Measurements from ENCODE around the gene UPF1.

UPF1 gene

DNA sequence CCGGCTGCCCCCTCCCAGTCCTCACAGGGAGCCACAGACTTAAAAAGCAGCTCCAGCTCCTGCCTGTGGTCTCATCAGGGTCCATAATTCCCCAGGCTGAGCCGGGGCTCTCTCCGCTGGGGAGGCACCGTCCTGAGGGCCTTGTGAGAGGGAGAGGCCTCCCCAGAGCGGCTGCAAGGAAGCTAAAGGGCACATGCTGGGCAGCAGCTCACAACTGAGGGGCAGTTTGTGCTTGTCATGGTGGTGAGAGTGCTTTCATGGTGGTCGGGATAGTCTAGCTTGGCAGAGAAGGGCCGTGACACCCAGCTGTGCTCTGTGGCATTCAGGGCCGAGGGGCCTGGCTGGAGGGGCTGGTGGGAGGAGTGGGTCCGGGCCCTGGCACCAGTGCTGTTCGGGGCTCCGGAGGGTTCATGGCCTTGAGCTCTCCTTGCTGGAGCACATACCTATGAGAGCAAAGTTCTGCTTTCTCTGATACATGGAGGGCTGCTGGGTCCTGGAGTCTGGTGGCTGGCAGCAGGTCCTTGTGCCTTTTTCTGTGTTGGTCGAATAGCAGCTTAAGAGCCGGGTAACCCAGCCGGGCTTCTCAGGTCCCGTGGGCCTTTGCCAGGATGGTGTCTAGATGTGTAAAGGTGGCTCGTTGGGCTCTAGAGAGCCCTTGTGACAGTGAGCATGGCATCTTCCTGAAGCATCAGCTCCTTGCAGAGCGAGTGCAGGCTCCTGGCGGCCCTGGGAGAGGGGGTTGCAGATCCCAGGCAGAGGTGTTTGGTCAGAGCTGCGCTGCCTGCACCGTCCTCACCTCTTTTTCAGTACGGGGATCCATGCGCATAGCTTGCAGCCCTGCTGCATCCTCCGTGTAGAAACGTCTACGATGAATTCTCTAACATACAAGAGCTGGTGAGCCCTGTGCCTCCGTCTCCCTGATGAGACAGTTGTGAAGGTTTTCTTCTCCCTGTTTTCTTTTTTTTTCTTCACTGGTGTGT is 8.8 kb downstream of the UPF1 start:
- no peaks in the 10 kb centered on the region for H3K9me3 Mint-ChIP-seq
- peaks cover 45% of the 10 kb centered on the region for H3K4me1 Mint-ChIP-seq
- no peak overlapping the region for H3K27ac Mint-ChIP-seq
- TF ChIP-seq CTCF (IDR thresholded peaks at IDR 0.05; ENCODE audit: unreplicated experiment in 3 of 3): no peak
- H3K4me3 Mint-ChIP-seq: no peak overlapping the region
- H3K27me3 Mint-ChIP-seq (ENCODE audit: low read depth): no peaks in the 10 kb centered on the region
- H3K36me3 Mint-ChIP-seq (ENCODE audit: low read depth): peaks cover 20% of the 10 kb centered on the region

- no peak for TF ChIP-seq CTCF (IDR thresholded peaks at IDR 0.05; ENCODE audit: unreplicated experiment in 3 of 3)
- Mint-ChIP-seq H3K27me3 (ENCODE audit: low read depth) (no peaks in the 10 kb centered on the region), H3K36me3 (ENCODE audit: low read depth) (peaks cover 13% of the 10 kb centered on the region), H3K4me1 (peaks cover 47% of the 10 kb centered on the region), H3K9me3 (no peaks in the 10 kb centered on the region), H3K4me3 (no peak overlapping the region), H3K27ac (no peak overlapping the region)
Observed at GRCh38 chr19:18841400-18841799, 9.6 kb downstream of the UPF1 start.

- Mint-ChIP-seq H3K4me1 (peaks cover 53% of the 10 kb centered on the region), H3K27me3 (ENCODE audit: low read depth) (no peaks in the 10 kb centered on the region), H3K36me3 (ENCODE audit: low read depth) (peaks cover 13% of the 10 kb centered on the region), H3K9me3 (no peaks in the 10 kb centered on the region), H3K4me3 (no peak overlapping the region), H3K27ac (peak overlapping the region in 2 of 3 experiments; percentile 2 to 14)
- TF ChIP-seq CTCF (IDR thresholded peaks at IDR 0.05; ENCODE audit: unreplicated experiment in 3 of 3): no peak
Observed at GRCh38 chr19:18842166-18842565, 10.4 kb downstream of the UPF1 start.

GRCh38 chr19:18843960-18844359 is 12.2 kb downstream of the UPF1 start:
- TF ChIP-seq CTCF (IDR thresholded peaks at IDR 0.05; ENCODE audit: unreplicated experiment in 3 of 3): no peak
- peaks cover 60% of the 10 kb centered on the region for H3K4me1 Mint-ChIP-seq
- no peaks in the 10 kb centered on the region for H3K9me3 Mint-ChIP-seq
- H3K4me3 Mint-ChIP-seq: no peak overlapping the region
- H3K27ac Mint-ChIP-seq: no peak overlapping the region
- no peaks in the 10 kb centered on the region for H3K27me3 Mint-ChIP-seq (ENCODE audit: low read depth)
- H3K36me3 Mint-ChIP-seq (ENCODE audit: low read depth): peaks cover 4% of the 10 kb centered on the region

DNA sequence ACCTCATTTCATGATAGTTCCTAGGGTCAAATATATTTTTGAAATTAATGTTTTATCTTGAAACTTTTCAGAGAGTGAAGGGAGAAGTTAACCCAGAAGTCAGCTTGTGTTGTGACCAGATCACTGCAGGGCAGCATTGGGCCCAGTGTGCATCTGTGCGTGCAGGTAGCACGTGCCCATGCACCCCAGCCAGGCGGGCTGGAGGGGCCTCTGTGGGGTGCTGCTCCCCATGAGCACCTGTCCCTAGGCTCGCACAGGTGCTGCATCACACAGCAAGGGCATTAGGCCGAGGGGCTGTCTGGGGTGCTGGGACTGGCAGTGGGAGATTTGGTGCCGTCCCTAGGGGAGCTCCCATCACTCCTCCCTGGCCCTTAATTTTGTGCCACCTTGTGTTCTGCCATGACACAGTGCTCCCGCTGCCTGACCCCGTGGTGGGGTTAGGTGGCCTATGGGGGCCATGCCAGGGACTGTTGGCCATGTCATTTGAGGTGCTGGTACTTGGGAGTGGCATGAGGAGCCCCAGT is 13.1 kb downstream of the UPF1 start:
- no peak for TF ChIP-seq CTCF (IDR thresholded peaks at IDR 0.05; ENCODE audit: unreplicated experiment in 3 of 3)
- H3K36me3 Mint-ChIP-seq (ENCODE audit: low read depth): peaks cover 4% of the 10 kb centered on the region
- H3K9me3 Mint-ChIP-seq: no peaks in the 10 kb centered on the region
- peaks cover 69% of the 10 kb centered on the region for H3K4me1 Mint-ChIP-seq
- H3K4me3 Mint-ChIP-seq: no peak overlapping the region
- H3K27ac Mint-ChIP-seq: no peak overlapping the region
- no peaks in the 10 kb centered on the region for H3K27me3 Mint-ChIP-seq (ENCODE audit: low read depth)
